NB4 (cell line): Measurements from ENCODE around the gene TRIM28.

ENCODE experiments used
- MYC ChIP-seq: IDR thresholded peaks from 2 replicates; pipeline ENCODE4 v1.6.1; 2011; ENCODE audit warnings: low read depth, low read length
- POLR2A ChIP-seq: IDR thresholded peaks from 2 replicates; pipeline ENCODE4 v1.6.1; 2011; ENCODE audit warnings: mild to moderate bottlenecking; ENCODE audit not compliant: insufficient read length; ENCODE audit errors: extremely low read depth
- TF ChIP-seq, protein P1 (sequence below): IDR thresholded peaks from one replicate; pipeline ENCODE4 v1.5.1; 2012; ENCODE audit warnings: low read depth, low read length
- TF ChIP-seq, protein P2 (sequence below): IDR thresholded peaks from 2 replicates; pipeline ENCODE4 v1.6.1; 2011; ENCODE audit warnings: low read depth, low read length

DNA sequence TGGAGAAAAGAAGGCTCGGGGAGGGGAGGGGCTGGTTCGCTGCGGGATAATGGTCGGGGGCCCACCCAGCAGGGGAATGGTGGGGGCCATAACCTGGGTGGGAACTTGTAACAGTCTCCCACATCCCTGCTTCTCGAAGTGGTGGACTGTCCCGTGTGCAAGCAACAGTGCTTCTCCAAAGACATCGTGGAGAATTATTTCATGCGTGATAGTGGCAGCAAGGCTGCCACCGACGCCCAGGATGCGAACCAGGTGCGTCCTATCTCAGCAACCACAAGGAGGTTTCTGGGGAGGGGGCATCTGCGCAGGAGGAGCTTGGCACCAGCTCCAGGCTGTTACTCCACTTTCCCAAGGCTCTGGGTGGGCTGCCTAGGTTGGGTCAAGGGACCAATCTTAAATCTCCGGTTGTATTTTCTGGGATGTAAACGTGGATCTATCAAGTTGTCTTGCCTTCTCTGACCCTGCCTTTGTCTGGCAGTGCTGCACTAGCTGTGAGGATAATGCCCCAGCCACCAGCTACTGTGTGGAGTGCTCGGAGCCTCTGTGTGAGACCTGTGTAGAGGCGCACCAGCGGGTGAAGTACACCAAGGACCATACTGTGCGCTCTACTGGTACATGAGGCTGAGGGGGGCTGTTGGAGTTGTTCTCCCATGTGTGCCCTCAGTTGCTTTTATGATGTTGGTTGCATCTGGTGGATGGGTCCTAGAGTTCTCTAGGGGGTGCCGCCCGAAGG, 1.6 kb downstream of the TRIM28 start:
- TF ChIP-seq, protein P1, sequence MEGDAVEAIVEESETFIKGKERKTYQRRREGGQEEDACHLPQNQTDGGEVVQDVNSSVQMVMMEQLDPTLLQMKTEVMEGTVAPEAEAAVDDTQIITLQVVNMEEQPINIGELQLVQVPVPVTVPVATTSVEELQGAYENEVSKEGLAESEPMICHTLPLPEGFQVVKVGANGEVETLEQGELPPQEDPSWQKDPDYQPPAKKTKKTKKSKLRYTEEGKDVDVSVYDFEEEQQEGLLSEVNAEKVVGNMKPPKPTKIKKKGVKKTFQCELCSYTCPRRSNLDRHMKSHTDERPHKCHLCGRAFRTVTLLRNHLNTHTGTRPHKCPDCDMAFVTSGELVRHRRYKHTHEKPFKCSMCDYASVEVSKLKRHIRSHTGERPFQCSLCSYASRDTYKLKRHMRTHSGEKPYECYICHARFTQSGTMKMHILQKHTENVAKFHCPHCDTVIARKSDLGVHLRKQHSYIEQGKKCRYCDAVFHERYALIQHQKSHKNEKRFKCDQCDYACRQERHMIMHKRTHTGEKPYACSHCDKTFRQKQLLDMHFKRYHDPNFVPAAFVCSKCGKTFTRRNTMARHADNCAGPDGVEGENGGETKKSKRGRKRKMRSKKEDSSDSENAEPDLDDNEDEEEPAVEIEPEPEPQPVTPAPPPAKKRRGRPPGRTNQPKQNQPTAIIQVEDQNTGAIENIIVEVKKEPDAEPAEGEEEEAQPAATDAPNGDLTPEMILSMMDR, result no peak
- TF ChIP-seq POLR2A (no peak), MYC (no peak)
- TF ChIP-seq, protein P2, sequence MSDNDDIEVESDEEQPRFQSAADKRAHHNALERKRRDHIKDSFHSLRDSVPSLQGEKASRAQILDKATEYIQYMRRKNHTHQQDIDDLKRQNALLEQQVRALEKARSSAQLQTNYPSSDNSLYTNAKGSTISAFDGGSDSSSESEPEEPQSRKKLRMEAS, result no peak
